GM23338 (cell line): ENCODE data around the gene CRISPLD2. TPM values are rescaled to one million over a fixed set of nuclear protein-coding genes. Genes with fewer than 3 reads are reported as not detected.

Source experiments
- ATAC-seq: fragments of 200-7000 bp; cut with Tn5 transposase; 3 replicates; pipeline ENCODE4 v1.9.1; 2020
- DNase-seq: peaks from one replicate; pipeline ENCODE4 v3.0.0-alpha.2; 2015; ENCODE audit warnings: low spot score
- H2AFZ ChIP-seq: fragments of 200-600 bp; sonication (generic); 2 replicates; pipeline ENCODE4 v1.8.0; 2016; ENCODE audit warnings: antibody characterized with exemption, mild to moderate bottlenecking, moderate library complexity
- H3F3A ChIP-seq: fragments of 200-600 bp; sonication (generic); replicated peaks from 2 replicates; pipeline ENCODE4 v1.8.0; 2017; ENCODE audit warnings: antibody characterized with exemption, mixed run types, low read depth
- H3K27ac ChIP-seq: fragments of 200-600 bp; sonication (generic); 2 replicates; pipeline ENCODE4 v1.6.1; 2016; ENCODE audit warnings: low read depth
- H3K27me3 ChIP-seq: fragments of 200-600 bp; sonication (generic); 2 replicates; pipeline ENCODE4 v1.8.0; 2016; ENCODE audit warnings: mild to moderate bottlenecking, mixed run types, moderate library complexity; ENCODE audit not compliant: insufficient read depth
- H3K36me3 ChIP-seq: fragments of 200-600 bp; sonication (generic); 2 replicates; pipeline ENCODE4 v1.8.0; 2016; ENCODE audit warnings: mild to moderate bottlenecking; ENCODE audit not compliant: insufficient read depth
- H3K4me1 ChIP-seq: fragments of 200-600 bp; sonication (generic); 2 replicates; pipeline ENCODE4 v1.8.0; 2016; ENCODE audit warnings: mild to moderate bottlenecking, moderate library complexity; ENCODE audit not compliant: insufficient read depth
- H3K4me2 ChIP-seq: fragments of 200-600 bp; sonication (generic); 2 replicates; pipeline ENCODE4 v1.7.1; 2017; ENCODE audit warnings: mixed run types
- H3K4me3 ChIP-seq: fragments of 200-600 bp; sonication (generic); 2 replicates; pipeline ENCODE4 v1.6.1; 2016; ENCODE audit warnings: mixed run types
- H3K79me2 ChIP-seq: fragments of 200-600 bp; sonication (generic); replicated peaks from 2 replicates; pipeline ENCODE4 v1.8.0; 2017; ENCODE audit warnings: mild to moderate bottlenecking; ENCODE audit not compliant: insufficient read depth
- H3K9me2 ChIP-seq: fragments of 200-600 bp; sonication (generic); 2 replicates; pipeline ENCODE4 v1.8.0; 2017; ENCODE audit not compliant: insufficient read depth
- H4K20me1 ChIP-seq: fragments of 200-600 bp; sonication (generic); replicated peaks from 2 replicates; pipeline ENCODE4 v1.8.0; 2017; ENCODE audit warnings: mild to moderate bottlenecking; ENCODE audit not compliant: insufficient read depth
- H3K27ac Mint-ChIP-seq: 2 replicates; pipeline ENCODE4 v1.8.0; 2020; ENCODE audit warnings: inconsistent platforms, mild to moderate bottlenecking, moderate library complexity, mixed read lengths
- H3K27me3 Mint-ChIP-seq: 3 replicates; pipeline ENCODE4 v1.8.0; 2022; ENCODE audit warnings: low read depth, mild to moderate bottlenecking, moderate library complexity, mixed read lengths, inconsistent platforms; ENCODE audit not compliant: insufficient read depth, poor library complexity
- H3K36me3 Mint-ChIP-seq: 3 replicates; pipeline ENCODE4 v1.8.0; 2021; ENCODE audit warnings: low read depth, mild to moderate bottlenecking, inconsistent platforms, moderate library complexity, mixed read lengths
- H3K4me1 Mint-ChIP-seq: 3 replicates; pipeline ENCODE4 v1.8.0; 2020; ENCODE audit warnings: mild to moderate bottlenecking, inconsistent platforms, mixed read lengths
- H3K4me3 Mint-ChIP-seq: 3 replicates; pipeline ENCODE4 v1.8.0; 2021; ENCODE audit warnings: moderate library complexity, mild to moderate bottlenecking, inconsistent platforms, mixed read lengths
- H3K9me3 Mint-ChIP-seq: 3 replicates; pipeline ENCODE4 v1.8.0; 2020; ENCODE audit warnings: moderate library complexity, mild to moderate bottlenecking, inconsistent platforms, mixed read lengths
- CREB1 ChIP-seq: fragments of 250-450 bp; sonication (Bioruptor Pico); IDR thresholded peaks from 2 replicates; pipeline ENCODE4 v1.5.0; 2020; ENCODE audit warnings: low read depth, mild to moderate bottlenecking, moderate library complexity
- ETS1 ChIP-seq: IDR thresholded peaks from 2 replicates; pipeline ENCODE4 v1.6.1; 2016; ENCODE audit warnings: antibody characterized with exemption
- EZH2 ChIP-seq: fragments of 200-600 bp; sonication (generic); IDR thresholded peaks from one replicate; pipeline ENCODE4 v1.8.0; 2017; ENCODE audit warnings: antibody characterized with exemption, mild to moderate bottlenecking, low read depth; ENCODE audit not compliant: unreplicated experiment
- EZH2phosphoT487 ChIP-seq: fragments of 200-600 bp; sonication (generic); IDR thresholded peaks from one replicate; pipeline ENCODE4 v1.8.1; 2018; ENCODE audit warnings: antibody characterized with exemption; ENCODE audit not compliant: unreplicated experiment
- JUNB ChIP-seq: IDR thresholded peaks from one replicate; pipeline ENCODE4 v1.6.1; 2016; ENCODE audit warnings: antibody characterized with exemption; ENCODE audit not compliant: unreplicated experiment
- NANOG ChIP-seq: IDR thresholded peaks from 2 replicates; pipeline ENCODE4 v1.6.1; 2016; ENCODE audit warnings: antibody characterized with exemption, borderline replicate concordance
- POLR2AphosphoS5 ChIP-seq: IDR thresholded peaks from 2 replicates; pipeline ENCODE4 v1.6.1; 2016; ENCODE audit warnings: antibody characterized with exemption, low read depth
- STAT1 ChIP-seq: IDR thresholded peaks from one replicate; pipeline ENCODE4 v1.6.1; 2016; ENCODE audit warnings: antibody characterized with exemption; ENCODE audit not compliant: unreplicated experiment
- ZNF114 ChIP-seq: fragments of 250-450 bp; sonication (Bioruptor Pico); IDR thresholded peaks from 2 replicates; pipeline ENCODE4 v1.5.0; 2020; ENCODE audit warnings: mild to moderate bottlenecking, moderate library complexity
- ZNF331 ChIP-seq: fragments of 250-450 bp; sonication (Bioruptor Pico); IDR thresholded peaks from 2 replicates; pipeline ENCODE4 v1.5.0; 2020; ENCODE audit warnings: low read depth, mild to moderate bottlenecking, moderate library complexity
- polyA plus RNA-seq: library from polyadenylated mRNA; unstranded; fragments of >200 nt; fragmentation: Nextera tagmentation; extraction: Ambion mirVana; gene quantifications from 2 replicates; pipeline ENCODE4 v1.2.1, GENCODE V29; 2016
- total RNA-seq: library from RNA; depleted of rRNA; stranded (reverse); fragments of >200 nt; shearing (Covaris generic); gene quantifications from 2 replicates; pipeline ENCODE4 v1.2.3, GENCODE V29; 2014
- TF ChIP-seq, protein P1 (sequence below): IDR thresholded peaks from one replicate; pipeline ENCODE4 v1.6.1; 2018; ENCODE audit warnings: antibody characterized with exemption; ENCODE audit not compliant: unreplicated experiment

CRISPLD2 gene
- total and polyA plus RNA-seq, 2 experiments from 2014 or later, result 2.6 to 8.3 TPM

DNA sequence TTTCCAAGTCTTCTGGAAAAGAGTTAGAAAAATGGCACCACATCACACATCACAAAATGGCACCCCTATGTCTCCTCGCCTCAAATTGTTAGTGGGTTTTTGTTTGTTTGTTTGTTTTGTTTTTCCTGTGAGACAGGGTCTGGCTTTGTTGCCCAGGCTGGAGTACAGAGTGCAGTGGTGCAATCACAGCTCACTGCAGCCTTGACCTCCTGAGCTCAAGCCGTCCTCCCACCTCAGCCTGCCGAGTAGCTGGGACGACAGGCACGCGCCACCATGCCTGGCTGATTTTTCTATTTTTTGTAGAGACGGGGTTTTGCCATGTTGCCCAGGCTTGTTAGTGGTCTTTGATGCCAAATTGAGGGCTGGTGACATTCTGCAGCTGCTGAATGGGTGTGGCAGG is 3.8 kb upstream of the CRISPLD2 start (continued):
- TF ChIP-seq, protein P1, sequence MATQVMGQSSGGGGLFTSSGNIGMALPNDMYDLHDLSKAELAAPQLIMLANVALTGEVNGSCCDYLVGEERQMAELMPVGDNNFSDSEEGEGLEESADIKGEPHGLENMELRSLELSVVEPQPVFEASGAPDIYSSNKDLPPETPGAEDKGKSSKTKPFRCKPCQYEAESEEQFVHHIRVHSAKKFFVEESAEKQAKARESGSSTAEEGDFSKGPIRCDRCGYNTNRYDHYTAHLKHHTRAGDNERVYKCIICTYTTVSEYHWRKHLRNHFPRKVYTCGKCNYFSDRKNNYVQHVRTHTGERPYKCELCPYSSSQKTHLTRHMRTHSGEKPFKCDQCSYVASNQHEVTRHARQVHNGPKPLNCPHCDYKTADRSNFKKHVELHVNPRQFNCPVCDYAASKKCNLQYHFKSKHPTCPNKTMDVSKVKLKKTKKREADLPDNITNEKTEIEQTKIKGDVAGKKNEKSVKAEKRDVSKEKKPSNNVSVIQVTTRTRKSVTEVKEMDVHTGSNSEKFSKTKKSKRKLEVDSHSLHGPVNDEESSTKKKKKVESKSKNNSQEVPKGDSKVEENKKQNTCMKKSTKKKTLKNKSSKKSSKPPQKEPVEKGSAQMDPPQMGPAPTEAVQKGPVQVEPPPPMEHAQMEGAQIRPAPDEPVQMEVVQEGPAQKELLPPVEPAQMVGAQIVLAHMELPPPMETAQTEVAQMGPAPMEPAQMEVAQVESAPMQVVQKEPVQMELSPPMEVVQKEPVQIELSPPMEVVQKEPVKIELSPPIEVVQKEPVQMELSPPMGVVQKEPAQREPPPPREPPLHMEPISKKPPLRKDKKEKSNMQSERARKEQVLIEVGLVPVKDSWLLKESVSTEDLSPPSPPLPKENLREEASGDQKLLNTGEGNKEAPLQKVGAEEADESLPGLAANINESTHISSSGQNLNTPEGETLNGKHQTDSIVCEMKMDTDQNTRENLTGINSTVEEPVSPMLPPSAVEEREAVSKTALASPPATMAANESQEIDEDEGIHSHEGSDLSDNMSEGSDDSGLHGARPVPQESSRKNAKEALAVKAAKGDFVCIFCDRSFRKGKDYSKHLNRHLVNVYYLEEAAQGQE, result no peak
- no peak for TF ChIP-seq ZNF331 (CRISPR knock-in tag)
- TF ChIP-seq POLR2AphosphoS5, result no peak
- no peak for TF ChIP-seq STAT1
- no peak for TF ChIP-seq EZH2phosphoT487

GRCh38 chr16:84816485-84816884 is 3.3 kb upstream of the CRISPLD2 start:
- Histone ChIP-seq H3K4me3 (no peak overlapping the region), H4K20me1 (no peaks in the 10 kb centered on the region), H3K36me3 (no peaks in the 10 kb centered on the region), H3K4me1 (0 out of 2 replicates have a peak, but pooled peaks cover 5% of the 10 kb centered on the region), H3K27ac (no peak overlapping the region), H3F3A (no peaks in the 10 kb centered on the region), H3K4me2 (no peak overlapping the region), H2AFZ (no peak overlapping the region), H3K27me3 (peaks cover 26% of the 10 kb centered on the region), H3K79me2 (no peaks in the 10 kb centered on the region), H3K9me2 (no peaks in the 10 kb centered on the region)
- Mint-ChIP-seq H3K9me3 (no peaks in the 10 kb centered on the region; the same call in none of the 3 replicates), H3K4me1 (peaks cover 8% of the 10 kb centered on the region), H3K27me3 (peaks cover 21% of the 10 kb centered on the region), H3K4me3 (no peak overlapping the region), H3K36me3 (no peaks in the 10 kb centered on the region; the same call in 2 of the 3 replicates), H3K27ac (no peak overlapping the region)
- ATAC-seq (no peak), DNase-seq (no peak)
- TF ChIP-seq NANOG, result no peak
- TF ChIP-seq, protein P1, result no peak
- no peak for TF ChIP-seq ZNF114
- no peak for TF ChIP-seq CREB1 (CRISPR knock-in tag)
- no peak for TF ChIP-seq ETS1
- no peak for TF ChIP-seq EZH2phosphoT487
- no peak for TF ChIP-seq JUNB
- no peak for TF ChIP-seq EZH2
